Colonic mucosa (tissue), 4 donors: ENCODE measurements around the gene INHBB. TPM values are rescaled to one million over a fixed set of nuclear protein-coding genes. Genes with fewer than 3 reads are reported as not detected.
"Not testable (repeated sequence)": the region's sequence is repeated elsewhere in the genome, so short reads cannot be mapped to it uniquely, and the experiment has no call there.

Experiments
- DNase-seq: peaks from one replicate; pipeline ENCODE4 v3.0.0-alpha.2; 2020
- H3K27ac ChIP-seq: fragments of 200-600 bp; one replicate; pipeline ENCODE4 v1.8.0; 2021
- H3K27me3 ChIP-seq: fragments of 200-600 bp; one replicate; pipeline ENCODE4 v1.8.0; 2021
- H3K36me3 ChIP-seq: fragments of 200-600 bp; one replicate; pipeline ENCODE4 v1.8.0; 2021
- H3K4me1 ChIP-seq: fragments of 200-600 bp; one replicate; pipeline ENCODE4 v1.8.0; 2021; ENCODE audit warnings: mild to moderate bottlenecking
- H3K4me3 ChIP-seq: fragments of 200-600 bp; one replicate; pipeline ENCODE4 v1.8.0; 2021
- H3K9ac ChIP-seq, 2 donors: one replicate each; pipeline ENCODE4 v1.7.0; 2013; ENCODE audit warnings: control low read depth in 2 of 2, low read depth in 2 of 2, low read length in 2 of 2
- H3K9me3 ChIP-seq: fragments of 200-600 bp; one replicate; pipeline ENCODE4 v1.8.0; 2021
- CTCF ChIP-seq: fragments of 200-600 bp; IDR thresholded peaks from one replicate; pipeline ENCODE4 v1.8.0; 2022; ENCODE audit warnings: antibody characterized with exemption, mild to moderate bottlenecking
- intact Hi-C: fragments of 100-400 bp; cut with DNase I; formaldehyde crosslinking; loops from one replicate; pipeline ENCODE4 v1.14.1; 2022
- total RNA-seq, 2 donors: library from RNA; stranded (reverse); fragmentation: NEBNext Ultra II Directional in 1 of 2; extraction: Animal tissue kit (Norgen Biotek cat#: 25700) in 1 of 2; gene quantifications; one replicate each; pipeline ENCODE4 v1.2.1, GENCODE V29; 2021
- donor health status: healthy.
- donor health status: DM: no; HTN: no; CAD: no.
- donor health status: DM: no; HTN: no; CAD: no.

Gene INHBB
- total RNA-seq, 2 donors from 2014 or later = 0.30 to 3.1 TPM

- H3K4me1 ChIP-seq = no peaks in the 10 kb centered on the region
- H3K27me3 ChIP-seq = no peaks in the 10 kb centered on the region
- no peak overlapping the region for H3K4me3 ChIP-seq
- no peak overlapping the region for H3K27ac ChIP-seq
- intact Hi-C loops = no loop called here
- H3K9me3 ChIP-seq = no peaks in the 10 kb centered on the region
- no peak for DNase-seq
- TF ChIP-seq CTCF = no peak
- H3K36me3 ChIP-seq = no peaks in the 10 kb centered on the region
- H3K9ac ChIP-seq = no peak overlapping the region
These were observed 38.5 kb upstream of the INHBB start for GRCh38 chr2:120307482-120307881.

- TF ChIP-seq CTCF = no peak
- Histone ChIP-seq H3K36me3 (no peaks in the 10 kb centered on the region), H3K9me3 (no peaks in the 10 kb centered on the region), H3K27ac (no peak overlapping the region), H3K4me3 (no peak overlapping the region), H3K27me3 (no peaks in the 10 kb centered on the region), H3K9ac (no peak overlapping the region), H3K4me1 (no peaks in the 10 kb centered on the region)
- DNase-seq = no peak
- intact Hi-C loops = no loop called here
These were observed 37.7 kb upstream of the INHBB start for GRCh38 chr2:120308038-120308910.

GRCh38 chr2:120310136-120310535, 35.8 kb upstream of the INHBB start:
- Histone ChIP-seq H3K36me3 (no peaks in the 10 kb centered on the region), H3K4me3 (no peak overlapping the region), H3K9me3 (no peaks in the 10 kb centered on the region), H3K27me3 (no peaks in the 10 kb centered on the region), H3K27ac (no peak overlapping the region), H3K4me1 (peaks cover 3% of the 10 kb centered on the region), H3K9ac (no peak overlapping the region)
- no peak for TF ChIP-seq CTCF
- no peak for DNase-seq
- intact Hi-C loops = loop anchor here (10.0 kb wide), 2 partner anchors 55 to 105 kb away; partner anchors contain the start of gene RALB

GRCh38 chr2:120310841-120311240, 35.1 kb upstream of the INHBB start:
- not testable (repeated sequence) for H3K4me1 ChIP-seq, H3K9me3 ChIP-seq, DNase-seq, H3K4me3 ChIP-seq, H3K9ac ChIP-seq, H3K36me3 ChIP-seq, H3K27me3 ChIP-seq, H3K27ac ChIP-seq
- intact Hi-C loops = loop anchor here (10.0 kb wide), 2 partner anchors 56 to 106 kb away; partner anchors contain the start of gene RALB

GRCh38 chr2:120312076-120312475, 33.9 kb upstream of the INHBB start:
- intact Hi-C loops = loop anchor here (10.0 kb wide), 2 partner anchors 57 to 107 kb away; partner anchors contain the start of gene RALB

More at GRCh38 chr2:120312076-120312475, 33.9 kb upstream of the INHBB start:
- no peak for DNase-seq
- Histone ChIP-seq H3K9me3 (no peaks in the 10 kb centered on the region), H3K36me3 (no peaks in the 10 kb centered on the region), H3K27ac (no peak overlapping the region), H3K9ac (no peak overlapping the region), H3K4me3 (no peak overlapping the region), H3K27me3 (no peaks in the 10 kb centered on the region), H3K4me1 (peaks cover 3% of the 10 kb centered on the region)
- TF ChIP-seq CTCF = no peak
